GM12878 (cell line): ENCODE data around the gene SMAGP. TPM values are rescaled to one million over a fixed set of nuclear protein-coding genes. Genes with fewer than 3 reads are reported as not detected.

Experiments used
- ATAC-seq: fragments of 200-7000 bp; cut with Tn5 transposase; 3 replicates; pipeline ENCODE4 v1.9.1; 2020; ENCODE audit warnings: mild to moderate bottlenecking, moderate library complexity
- BruUV-seq: library from RNA; stranded (reverse); fragments of 400-500 nt; replicated peaks from 2 replicates; lab custom pipeline; 2021; lab: Mats Ljungman, UMichigan
- CTCF ChIA-PET: fragments of 300-600 bp; sonication (Branson Sonifier 250); formaldehyde crosslinking; extraction: SDS; loops from one replicate; lab custom pipeline; 2021; ENCODE audit warnings: inconsistent platforms; lab: Yijun Ruan, JAX
- POLR2A ChIA-PET: fragments of 350-600 bp; formaldehyde crosslinking; extraction: SDS; loops from one replicate; lab custom pipeline; 2021; ENCODE audit warnings: inconsistent platforms; lab: Charles Lee
- RAD21 ChIA-PET: fragments of 300-600 bp; sonication (Branson Sonifier 250); formaldehyde crosslinking; loops from one replicate; lab custom pipeline; 2023; ENCODE audit warnings: antibody characterized with exemption; ENCODE audit not compliant: unreplicated experiment; lab: Charles Lee
- SMC1A ChIA-PET: fragments of 300-600 bp; sonication (Branson Sonifier 250); formaldehyde crosslinking; loops from one replicate; lab custom pipeline; 2023; ENCODE audit not compliant: unreplicated experiment, uncharacterized antibody; lab: Charles Lee
- DNase-seq: peaks from one replicate; pipeline ENCODE4 v3.0.0-alpha.2; 2011; ENCODE audit warnings: low read depth, low spot score
- FAIRE-seq: peaks from 3 replicates; lab custom pipeline; 2011; peaks lifted over from hg19 to GRCh38; lab: Jason Lieb, UNC
- H2AFZ ChIP-seq: 2 replicates; pipeline ENCODE4 v1.6.0; 2011; ENCODE audit warnings: low read depth, low read length, control low read depth; ENCODE audit not compliant: control insufficient read depth
- H3K27ac ChIP-seq: 2 replicates; pipeline ENCODE4 v1.5.1; 2011; ENCODE audit warnings: control low read depth; ENCODE audit not compliant: control insufficient read depth, insufficient read depth
- H3K27me3 ChIP-seq, 2 experiments: replicated peaks in 1 of 2; 2 replicates each; pipeline versions ENCODE4 v1.6.0 to v1.6.1; 2011; ENCODE audit warnings: low read length in 1 of 2; ENCODE audit not compliant: control insufficient read depth in 2 of 2, insufficient read depth in 2 of 2
- H3K36me3 ChIP-seq, 2 experiments: 2 replicates each; pipeline ENCODE4 v1.5.1; 2011; ENCODE audit warnings: low read length in 1 of 2; ENCODE audit not compliant: control insufficient read depth in 2 of 2, insufficient read depth in 2 of 2
- H3K4me1 ChIP-seq: 2 replicates; pipeline ENCODE4 v1.6.1; 2011; ENCODE audit warnings: mild to moderate bottlenecking, low read length, moderate library complexity, mixed read lengths; ENCODE audit not compliant: control insufficient read depth, insufficient read depth
- H3K4me2 ChIP-seq: 2 replicates; pipeline ENCODE4 v1.6.0; 2011; ENCODE audit warnings: control low read depth; ENCODE audit not compliant: control insufficient read depth, insufficient read depth
- H3K4me3 ChIP-seq: fragments of 200-600 bp; sonication (generic); 2 replicates; pipeline ENCODE4 v1.5.1; 2016
- H3K79me2 ChIP-seq: 2 replicates; pipeline ENCODE4 v1.6.0; 2011; ENCODE audit warnings: low read length; ENCODE audit not compliant: control insufficient read depth, insufficient read depth
- H3K9ac ChIP-seq: 2 replicates; pipeline ENCODE4 v1.8.0; 2011; ENCODE audit warnings: low read length, control low read depth, mixed read lengths; ENCODE audit not compliant: control insufficient read depth, insufficient read depth
- H3K9me3 ChIP-seq: replicated peaks from 3 replicates; pipeline ENCODE4 v1.5.1; 2011; ENCODE audit warnings: mild to moderate bottlenecking, low read length; ENCODE audit not compliant: control insufficient read depth, insufficient read depth
- H4K20me1 ChIP-seq: 2 replicates; pipeline ENCODE4 v1.6.0; 2011; ENCODE audit not compliant: control insufficient read depth, insufficient read depth
- ATF7 ChIP-seq: fragments of 450-650 bp; IDR thresholded peaks from 2 replicates; pipeline ENCODE4 v1.6.1; 2016; ENCODE audit warnings: low read depth, mild to moderate bottlenecking
- CTCF ChIP-seq, 3 experiments: IDR thresholded peaks in 2 of 3; conservative IDR thresholded peaks in 1 of 3; 2 replicates each; pipeline ENCODE4 v1.5.1; 2011; ENCODE audit warnings: low read depth in 3 of 3, low read length in 3 of 3, mild to moderate bottlenecking in 3 of 3, control low read depth in 2 of 3, moderate library complexity in 2 of 3, inconsistent platforms in 1 of 3, mixed read lengths in 1 of 3; ENCODE audit not compliant: control insufficient read depth in 2 of 3, insufficient read depth in 1 of 3; ENCODE audit errors: extremely low read depth in 1 of 3
- ELK1 ChIP-seq: IDR thresholded peaks from 2 replicates; pipeline ENCODE4 v1.6.1; 2012; ENCODE audit warnings: low read depth, low read length, improper control_type of control experiment
- FOXM1 ChIP-seq: IDR thresholded peaks from 2 replicates; pipeline ENCODE4 v1.6.1; 2012; ENCODE audit warnings: low read depth, mild to moderate bottlenecking, inconsistent platforms, low read length, moderate library complexity
- GABPA ChIP-seq: IDR thresholded peaks from 2 replicates; pipeline ENCODE4 v1.6.1; 2014; ENCODE audit warnings: antibody characterized with exemption, low read depth, mild to moderate bottlenecking, inconsistent platforms
- NFYA ChIP-seq: IDR thresholded peaks from 2 replicates; pipeline ENCODE4 v1.6.1; 2011; ENCODE audit warnings: low read depth, mild to moderate bottlenecking, low read length, improper control_type of control experiment, borderline replicate concordance
- NKRF ChIP-seq: fragments of 450-650 bp; conservative IDR thresholded peaks from 2 replicates; pipeline ENCODE4 v1.6.1; 2017; ENCODE audit warnings: mild to moderate bottlenecking, moderate library complexity
- POLR2AphosphoS5 ChIP-seq: IDR thresholded peaks from 2 replicates; pipeline ENCODE4 v1.6.1; 2011; ENCODE audit warnings: mild to moderate bottlenecking, low read length, inconsistent platforms
- RAD21 ChIP-seq: IDR thresholded peaks from 2 replicates; pipeline ENCODE4 v1.6.1; 2011; ENCODE audit warnings: mild to moderate bottlenecking, low read depth, low read length, moderate library complexity; ENCODE audit not compliant: insufficient read depth
- SMC3 ChIP-seq: IDR thresholded peaks from 2 replicates; pipeline ENCODE4 v1.6.1; 2011; ENCODE audit warnings: low read length, improper control_type of control experiment, borderline replicate concordance
- YY1 ChIP-seq: IDR thresholded peaks from 2 replicates; pipeline ENCODE4 v1.6.1; 2011; ENCODE audit warnings: low read depth, mild to moderate bottlenecking, low read length
- ZBED1 ChIP-seq: IDR thresholded peaks from 2 replicates; pipeline ENCODE4 v1.6.1; 2016; ENCODE audit warnings: borderline replicate concordance
- ZNF622 ChIP-seq: fragments of 450-650 bp; IDR thresholded peaks from 2 replicates; pipeline ENCODE4 v1.6.1; 2017; ENCODE audit warnings: mild to moderate bottlenecking, inconsistent platforms
- ZNF687 ChIP-seq: fragments of 450-650 bp; IDR thresholded peaks from 2 replicates; pipeline ENCODE4 v1.6.1; 2017; ENCODE audit warnings: mild to moderate bottlenecking, moderate library complexity
- whole genome bisulfite sequencing: methylation state at CpG from one replicate; pipeline ENCODE4 v1.1.6; 2016; ENCODE audit warnings: low lambda C conversion rate; ENCODE audit not compliant: insufficient replicate concordance, insufficient coverage; ENCODE audit errors: missing lambda C conversion rate; 5-methylcytosine and 5-hydroxymethylcytosine counted together
- in situ Hi-C: fragments of 300-500 bp; cut with MboI; formaldehyde crosslinking; loops from 9 replicates; pipeline ENCODE4 v1.14.3; 2018; ENCODE audit warnings: mixed read lengths
- intact Hi-C: fragments of 100-400 bp; cut with micrococcal nuclease; formaldehyde crosslinking; loops from one replicate; pipeline ENCODE4 v1.14.2; 2022; ENCODE audit not compliant: unreplicated experiment
- polyA plus RNA-seq, 11 experiments: library from polyadenylated mRNA; depleted of rRNA in 4 of 11; unstranded in 6 of 11; stranded (reverse) in 5 of 11; fragments of >200 nt; fragmentation: Nextera tagmentation in 4 of 11; fragmentation: Illumina TruSeq in 1 of 11; extraction: Ambion mirVana in 4 of 11; extraction: Trizol in 1 of 11; gene quantifications; 1 replicate in 1 of 11; 2 replicates in 10 of 11; pipeline versions ENCODE4 v1.2.1 to v1.2.3, GENCODE V29; 2011 to 2016; ENCODE audit warnings: inconsistent platforms in 2 of 11, missing spikeins in 2 of 11, low read depth in 1 of 11
- total RNA-seq, 4 experiments: library from RNA; depleted of rRNA in 3 of 4; stranded (reverse); fragments of >200 nt in 3 of 4; fragmentation: Illumina TruSeq in 1 of 4; extraction: Trizol in 1 of 4; gene quantifications; 2 replicates each; pipeline versions ENCODE4 v1.2.1 to v1.2.3, GENCODE V29; 2013 to 2021

Gene SMAGP
- total and polyA plus RNA-seq, 10 of the 15 experiments (the other 5 are each of a cell fraction or from before 2014, with no cell fraction given) = 0.42 to 7.1 (median 3.9) TPM

- ChIA-PET RAD21 (interaction anchor here (1.7 to 4.0 kb wide), 3 partner anchors 10 to 216 kb away, joined by 5 to 28 read pairs (median 6); no protein-coding TSS in a partner anchor), SMC1A (interaction anchor here (0.7 to 4.2 kb wide), 9 partner anchors 19 to 291 kb away, joined by 3 to 56 read pairs (median 4); no protein-coding TSS in a partner anchor), CTCF (interaction anchor here (0.7 to 4.5 kb wide), 18 partner anchors 8 to 437 kb away, joined by 3 to 93 read pairs (median 4); partner anchors contain the start of genes SLC11A2 and SMAGP), POLR2A (interaction anchor here (0.6 kb wide), 1 partner anchor 51 kb away, joined by 3 read pairs; no protein-coding TSS in a partner anchor)
- Histone ChIP-seq H3K27ac (no peak overlapping the region), H3K79me2 (no peaks in the 10 kb centered on the region), H3K9me3 (no peaks in the 10 kb centered on the region), H3K4me3 (no peak overlapping the region), H3K36me3 (no peaks in the 10 kb centered on the region), H2AFZ (0 out of 2 replicates have a peak overlapping the region, but pooled peaks have one; percentile 4), H3K27me3 (no peaks in the 10 kb centered on the region), H4K20me1 (no peaks in the 10 kb centered on the region), H3K4me2 (no peak overlapping the region), H3K9ac (no peak overlapping the region), H3K4me1 (no peaks in the 10 kb centered on the region)
- FAIRE-seq = no peak
- WGBS = 60% methylated on average over 7 of the region's 7 CpGs
- no peak for DNase-seq
- in situ Hi-C loops = no loop called here
- BruUV-seq = no TSS peak
- intact Hi-C loops = loop anchor here (1.0 kb wide), 1 partner anchor 79 kb away; no protein-coding TSS in a partner anchor
- peak; percentile 70 for ATAC-seq
- TF ChIP-seq POLR2AphosphoS5 (no peak), ZBED1 (no peak), CTCF (IDR thresholded peaks at IDR 0.05 in 2 of 3, conservative IDR thresholded peaks at IDR 0.05 in 1 of 3; ENCODE audit: control insufficient read depth in 2 of 3, extremely low read depth in 1 of 3, insufficient read depth in 1 of 3, low read depth in 3 of 3, low read length in 3 of 3) (peak; percentile 32 to 50 (median 40); a peak in 4 of 6 replicates), YY1 (no peak), ZNF687 (no peak), GABPA (no peak), ELK1 (no peak), ZNF622 (no peak), SMC3 (peak; percentile 45; the same call in 1 of the 2 replicates), ATF7 (no peak), NFYA (no peak), NKRF (no peak), RAD21 (0 out of 2 replicates have a peak, but pooled peaks have one; percentile 6), FOXM1 (no peak)
Observed at GRCh38 chr12:51262758-51263177, 7.4 kb downstream of the SMAGP start.
